SK-N-SH (cell line): ENCODE data around the gene BHLHA9. TPM values are rescaled to one million over a fixed set of nuclear protein-coding genes. Genes with fewer than 3 reads are reported as not detected.

Experiments used
- CTCF ChIA-PET: fragments of 300-600, 350-600 bp; formaldehyde crosslinking; extraction: SDS; loops from one replicate; lab custom pipeline; 2021; lab: Yijun Ruan, JAX
- POLR2A ChIA-PET: fragments of 350-600 bp; sonication (Branson Sonifier 250); formaldehyde crosslinking; extraction: SDS; loops from one replicate; lab custom pipeline; 2020; ENCODE audit warnings: antibody characterized with exemption, inconsistent platforms; lab: Yijun Ruan, JAX
- DNase-seq: peaks from one replicate; pipeline ENCODE4 v3.0.0; 2012
- H2AFZ ChIP-seq: fragments of 200-600 bp; sonication (generic); 2 replicates; pipeline ENCODE4 v1.8.1; 2016; ENCODE audit warnings: antibody characterized with exemption, mild to moderate bottlenecking, low read depth
- H3F3A ChIP-seq: fragments of 200-600 bp; sonication (generic); replicated peaks from 2 replicates; pipeline ENCODE3; 2016; ENCODE audit warnings: antibody characterized with exemption, mild to moderate bottlenecking; ENCODE audit not compliant: insufficient read depth
- H3K27ac ChIP-seq, 2 experiments: fragments of 200-500 bp in 1 of 2; fragments of 200-600 bp in 1 of 2; sonication (Bioruptor generic) in 1 of 2; sonication (generic), shearing (Covaris generic) in 1 of 2; 2 replicates each; pipeline versions ENCODE4 v1.5.1 to v1.6.1; 2014 to 2016; ENCODE audit warnings: low read depth in 2 of 2, inconsistent platforms in 1 of 2, low read length in 1 of 2, mild to moderate bottlenecking in 1 of 2, mixed read lengths in 1 of 2
- H3K27me3 ChIP-seq: fragments of 200-600 bp; sonication (generic), shearing (Covaris generic); 2 replicates; pipeline ENCODE4 v1.6.1; 2016; ENCODE audit warnings: mixed run types; ENCODE audit not compliant: insufficient read depth
- H3K36me3 ChIP-seq, 2 experiments: fragments of 200-500 bp in 1 of 2; fragments of 200-600 bp in 1 of 2; sonication (Bioruptor generic) in 1 of 2; sonication (generic) in 1 of 2; replicated peaks in 1 of 2; 2 replicates each; pipeline versions ENCODE3 to v1.5.1; 2014 to 2016; ENCODE audit warnings: low read length in 1 of 2, mild to moderate bottlenecking in 1 of 2; ENCODE audit not compliant: insufficient read depth in 2 of 2, control insufficient read depth in 1 of 2
- H3K4me1 ChIP-seq, 2 experiments: fragments of 200-500 bp in 1 of 2; fragments of 200-600 bp in 1 of 2; sonication (Bioruptor generic) in 1 of 2; sonication (generic), shearing (Covaris generic) in 1 of 2; 2 replicates each; pipeline versions ENCODE4 v1.5.1 to v1.6.1; 2014 to 2016; ENCODE audit warnings: low read depth in 1 of 2, low read length in 1 of 2, mixed run types in 1 of 2; ENCODE audit not compliant: insufficient read depth in 2 of 2, control insufficient read depth in 1 of 2
- H3K4me2 ChIP-seq: fragments of 200-600 bp; sonication (generic), shearing (Covaris generic); 2 replicates; pipeline ENCODE4 v1.6.1; 2017; ENCODE audit warnings: mixed run types
- H3K4me3 ChIP-seq, 2 experiments: fragments of 200-500 bp in 1 of 2; fragments of 200-600 bp in 1 of 2; sonication (Bioruptor generic) in 1 of 2; sonication (generic), shearing (Covaris generic) in 1 of 2; 2 replicates each; pipeline versions ENCODE4 v1.5.1 to v1.8.1; 2014 to 2016; ENCODE audit warnings: low read depth in 2 of 2, inconsistent platforms in 1 of 2, low read length in 1 of 2, mild to moderate bottlenecking in 1 of 2, mixed read lengths in 1 of 2, moderate library complexity in 1 of 2
- H3K79me2 ChIP-seq: fragments of 200-600 bp; sonication (generic); 2 replicates; pipeline ENCODE4 v1.8.1; 2017; ENCODE audit warnings: mild to moderate bottlenecking; ENCODE audit not compliant: insufficient read depth
- H3K9ac ChIP-seq: fragments of 200-600 bp; sonication (generic); 2 replicates; pipeline ENCODE4 v1.6.1; 2017; ENCODE audit warnings: mixed run types
- H3K9me2 ChIP-seq: fragments of 200-600 bp; sonication (generic); 2 replicates; pipeline ENCODE4 v1.6.1; 2017; ENCODE audit warnings: mixed run types
- H3K9me3 ChIP-seq: fragments of 200-600 bp; sonication (generic); 2 replicates; pipeline ENCODE4 v1.6.1; 2017; ENCODE audit warnings: mixed run types, mild to moderate bottlenecking, moderate library complexity
- H4K20me1 ChIP-seq: fragments of 200-600 bp; sonication (generic); 2 replicates; pipeline ENCODE4 v1.6.1; 2017; ENCODE audit warnings: mild to moderate bottlenecking, mixed run types; ENCODE audit not compliant: insufficient read depth
- CTCF ChIP-seq: fragments of 200-600 bp; sonication (generic); IDR thresholded peaks from 2 replicates; pipeline ENCODE4 v1.6.1; 2017; ENCODE audit warnings: antibody characterized with exemption, mild to moderate bottlenecking, moderate library complexity
- ELF1 ChIP-seq: IDR thresholded peaks from 2 replicates; pipeline ENCODE4 v1.4.0; 2012
- EZH2phosphoT487 ChIP-seq: fragments of 200-600 bp; sonication (generic); IDR thresholded peaks from 2 replicates; pipeline ENCODE4 v1.6.1; 2017; ENCODE audit warnings: low read depth, mixed run types, mild to moderate bottlenecking, antibody characterized with exemption, moderate library complexity, borderline replicate concordance
- FOSL2 ChIP-seq: IDR thresholded peaks from 2 replicates; pipeline ENCODE4 v1.4.0; 2012; ENCODE audit warnings: low read depth, mild to moderate bottlenecking, moderate library complexity, borderline replicate concordance
- FOXJ3 ChIP-seq: sonication (generic); formaldehyde crosslinking; IDR thresholded peaks from 2 replicates; pipeline ENCODE4 v1.5.1; 2020; ENCODE audit warnings: mild to moderate bottlenecking, missing genetic modification reagents
- GATA2 ChIP-seq: sonication (generic); formaldehyde crosslinking; IDR thresholded peaks from 2 replicates; pipeline ENCODE4 v1.5.0; 2020; ENCODE audit warnings: mild to moderate bottlenecking, missing genetic modification reagents
- IRF3 ChIP-seq: fragments of 150-350 bp; IDR thresholded peaks from 2 replicates; pipeline ENCODE4 v1.6.1; 2016; ENCODE audit warnings: mild to moderate bottlenecking, low read depth, low read length
- JUND ChIP-seq: IDR thresholded peaks from 2 replicates; pipeline ENCODE4 v1.4.0; 2012
- MAX ChIP-seq: IDR thresholded peaks from 2 replicates; pipeline ENCODE4 v1.4.0; 2012; ENCODE audit warnings: low read depth
- MXI1 ChIP-seq: IDR thresholded peaks from 2 replicates; pipeline ENCODE4 v1.6.1; 2012; ENCODE audit warnings: mild to moderate bottlenecking, low read depth, low read length, improper control_type of control experiment
- POLR2AphosphoS5 ChIP-seq: IDR thresholded peaks from 2 replicates; pipeline ENCODE4 v1.6.1; 2012; ENCODE audit warnings: low read depth, low read length
- REST ChIP-seq: IDR thresholded peaks from 2 replicates; pipeline ENCODE4 v1.6.1; 2012; ENCODE audit warnings: mild to moderate bottlenecking, low read depth, low read length, moderate library complexity
- RFX5 ChIP-seq: IDR thresholded peaks from 2 replicates; pipeline ENCODE4 v1.6.1; 2012; ENCODE audit warnings: mild to moderate bottlenecking, improper control_type of control experiment, low read length
- RXRA ChIP-seq: IDR thresholded peaks from 2 replicates; pipeline ENCODE4 v1.4.0; 2012; ENCODE audit warnings: low read depth, mild to moderate bottlenecking, borderline replicate concordance
- SIN3A ChIP-seq: IDR thresholded peaks from 2 replicates; pipeline ENCODE4 v1.6.1; 2012; ENCODE audit warnings: low read depth, mild to moderate bottlenecking, low read length, moderate library complexity, borderline replicate concordance
- SMC3 ChIP-seq: IDR thresholded peaks from 2 replicates; pipeline ENCODE4 v1.6.1; 2012; ENCODE audit warnings: low read depth, low read length, improper control_type of control experiment
- USF2 ChIP-seq: fragments of 150-350 bp; IDR thresholded peaks from 2 replicates; pipeline ENCODE4 v1.6.1; 2017; ENCODE audit warnings: antibody characterized with exemption, low read length, low read depth, borderline replicate concordance
- YY1 ChIP-seq: IDR thresholded peaks from 2 replicates; pipeline ENCODE4 v1.4.0; 2012; ENCODE audit warnings: low read depth, mild to moderate bottlenecking
- ZBTB33 ChIP-seq: IDR thresholded peaks from 2 replicates; pipeline ENCODE4 v1.4.0; 2012; ENCODE audit warnings: low read depth, borderline replicate concordance
- WGBS: methylation state at CpG from one replicate; pipeline ENCODE4 v1.1.6; 2017; ENCODE audit warnings: low lambda C conversion rate; 5-methylcytosine and 5-hydroxymethylcytosine counted together
- polyA plus RNA-seq, 3 experiments: library from polyadenylated mRNA; depleted of rRNA; stranded (reverse); fragments of >200 nt; gene quantifications; 2 replicates each; pipeline ENCODE4 v1.2.3, GENCODE V29; 2012

BHLHA9 gene
- polyA plus RNA-seq, 1 of the 3 experiments (the other 2 are of a cell fraction) = not detected

- no peaks in the 10 kb centered on the region for H3K79me2 ChIP-seq
- ChIA-PET CTCF (no interaction called here), POLR2A (no interaction called here)
- H4K20me1 ChIP-seq = no peaks in the 10 kb centered on the region
- no peaks in the 10 kb centered on the region for H3K36me3 ChIP-seq
- no peak overlapping the region for H3K9ac ChIP-seq
- TF ChIP-seq REST = no peak
- no peak for TF ChIP-seq JUND
- no peak for TF ChIP-seq CTCF
- TF ChIP-seq IRF3 = no peak
- no peak for TF ChIP-seq FOXJ3
- TF ChIP-seq GATA2 (CRISPR knock-in tag) = no peak
- TF ChIP-seq ELF1 = no peak
- TF ChIP-seq RXRA = no peak
- TF ChIP-seq YY1 = no peak
- TF ChIP-seq FOSL2 = no peak
- TF ChIP-seq SIN3A = no peak
- no peak for TF ChIP-seq SMC3
- no peak overlapping the region for H3K4me2 ChIP-seq
- WGBS = 75% methylated on average over 7 of the region's 7 CpGs
- no peaks in the 10 kb centered on the region for H3K9me3 ChIP-seq
- no peak overlapping the region for H3K27ac ChIP-seq
- no peak overlapping the region for H3K4me3 ChIP-seq
- no peaks in the 10 kb centered on the region for H3K9me2 ChIP-seq
- no peaks in the 10 kb centered on the region for H3F3A ChIP-seq
- no peak for DNase-seq
- no peak overlapping the region for H2AFZ ChIP-seq
- H3K27me3 ChIP-seq = peaks cover 43% of the 10 kb centered on the region
- H3K4me1 ChIP-seq = no peaks in the 10 kb centered on the region; a peak in 1 of 4 replicates
Observed at GRCh38 chr17:1224330-1224729, 45.9 kb upstream of the BHLHA9 start.

GRCh38 chr17:1226308-1226707 is 43.9 kb upstream of the BHLHA9 start:
- no peak overlapping the region for H3K9ac ChIP-seq
- H3K79me2 ChIP-seq = no peaks in the 10 kb centered on the region
- no peak for DNase-seq
- no peaks in the 10 kb centered on the region for H4K20me1 ChIP-seq
- ChIA-PET CTCF (no interaction called here), POLR2A (no interaction called here)
- no peak overlapping the region for H3K4me2 ChIP-seq
- H3K4me1 ChIP-seq = peaks cover 0 to 4% of the 10 kb centered on the region in 2 experiments; a peak in 1 of 4 replicates
- no peak overlapping the region for H2AFZ ChIP-seq
- H3K9me2 ChIP-seq = no peaks in the 10 kb centered on the region
- no peak overlapping the region for H3K4me3 ChIP-seq
- H3F3A ChIP-seq = no peaks in the 10 kb centered on the region
- no peak overlapping the region for H3K27ac ChIP-seq
- WGBS = 40% methylated on average over 3 of the region's 3 CpGs
- H3K27me3 ChIP-seq = peaks cover 51% of the 10 kb centered on the region
- no peaks in the 10 kb centered on the region for H3K9me3 ChIP-seq
- H3K36me3 ChIP-seq = no peaks in the 10 kb centered on the region
- TF ChIP-seq MXI1 (no peak), USF2 (no peak), SIN3A (no peak), RFX5 (no peak), SMC3 (no peak), JUND (no peak), POLR2AphosphoS5 (no peak), MAX (no peak), EZH2phosphoT487 (no peak), ZBTB33 (no peak)
